ENCODE results near the gene MBTPS2. TPM values are rescaled to one million over a fixed set of nuclear protein-coding genes. Genes with fewer than 3 reads are reported as not detected.
A peak's percentile ranks its signal among the peaks of the same experiment; 100 is the strongest.

Gene MBTPS2
- total RNA-seq, 1 experiment from 2014 or later = 29.7 TPM

DNA sequence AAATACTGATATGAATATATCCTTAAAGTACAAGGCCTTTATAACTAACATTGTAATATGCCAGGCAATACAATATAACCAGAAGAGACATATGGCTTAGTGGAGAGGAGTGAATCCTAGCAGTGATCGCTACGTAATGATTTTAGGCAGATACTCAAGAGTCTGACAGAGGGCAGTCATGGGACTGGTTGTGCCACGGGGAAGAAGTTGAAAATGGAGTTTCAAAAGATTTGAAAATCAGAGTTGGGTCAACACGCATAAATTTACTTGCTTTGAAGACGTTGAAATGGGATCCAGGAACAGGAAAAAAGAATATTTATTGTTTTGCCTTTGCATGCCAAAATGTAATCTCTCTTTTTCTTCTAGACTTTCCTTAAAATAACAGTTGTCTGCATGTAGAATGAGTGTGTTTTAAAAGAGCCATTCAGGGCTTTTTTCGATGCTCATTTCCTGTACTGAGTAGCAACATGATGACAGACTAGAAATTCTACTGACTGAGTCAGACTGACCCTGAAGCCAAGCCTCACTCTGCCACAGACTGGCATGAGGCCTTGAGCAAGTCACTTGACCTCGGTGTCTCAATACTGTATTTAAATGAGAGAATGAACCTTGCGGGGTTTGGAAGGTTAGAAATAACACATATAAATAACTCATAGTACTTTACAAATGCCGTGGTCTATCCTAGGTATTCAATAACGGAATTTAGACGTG is 93.0 kb downstream of the MBTPS2 start:
- TF ChIP-seq, protein P1, sequence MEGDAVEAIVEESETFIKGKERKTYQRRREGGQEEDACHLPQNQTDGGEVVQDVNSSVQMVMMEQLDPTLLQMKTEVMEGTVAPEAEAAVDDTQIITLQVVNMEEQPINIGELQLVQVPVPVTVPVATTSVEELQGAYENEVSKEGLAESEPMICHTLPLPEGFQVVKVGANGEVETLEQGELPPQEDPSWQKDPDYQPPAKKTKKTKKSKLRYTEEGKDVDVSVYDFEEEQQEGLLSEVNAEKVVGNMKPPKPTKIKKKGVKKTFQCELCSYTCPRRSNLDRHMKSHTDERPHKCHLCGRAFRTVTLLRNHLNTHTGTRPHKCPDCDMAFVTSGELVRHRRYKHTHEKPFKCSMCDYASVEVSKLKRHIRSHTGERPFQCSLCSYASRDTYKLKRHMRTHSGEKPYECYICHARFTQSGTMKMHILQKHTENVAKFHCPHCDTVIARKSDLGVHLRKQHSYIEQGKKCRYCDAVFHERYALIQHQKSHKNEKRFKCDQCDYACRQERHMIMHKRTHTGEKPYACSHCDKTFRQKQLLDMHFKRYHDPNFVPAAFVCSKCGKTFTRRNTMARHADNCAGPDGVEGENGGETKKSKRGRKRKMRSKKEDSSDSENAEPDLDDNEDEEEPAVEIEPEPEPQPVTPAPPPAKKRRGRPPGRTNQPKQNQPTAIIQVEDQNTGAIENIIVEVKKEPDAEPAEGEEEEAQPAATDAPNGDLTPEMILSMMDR (IDR thresholded peaks at IDR 0.05; ENCODE audit: unreplicated experiment) = no peak
- intact Hi-C loops (cut with micrococcal nuclease; ENCODE audit: unreplicated experiment) = no loop called here
- CTCF ChIA-PET = no interaction called here
- peak overlapping the region; percentile 96 for H3K27ac Mint-ChIP-seq (ENCODE audit: unreplicated experiment)
- peak; percentile 54 for DNase-seq
- peak overlapping the region; percentile 28 for H3K4me3 Mint-ChIP-seq (ENCODE audit: low read depth, unreplicated experiment)
- H3K4me1 Mint-ChIP-seq (ENCODE audit: low read depth, unreplicated experiment) = peaks cover 40% of the 10 kb centered on the region
- peaks cover 7% of the 10 kb centered on the region for H3K36me3 Mint-ChIP-seq (ENCODE audit: insufficient read depth, unreplicated experiment)
- no TSS peak for BruUV-seq (replicated peaks)
- H3K27me3 Mint-ChIP-seq (ENCODE audit: unreplicated experiment) = no peaks in the 10 kb centered on the region
- H3K9me3 Mint-ChIP-seq (ENCODE audit: low read depth, unreplicated experiment) = peaks cover 7% of the 10 kb centered on the region

DNA sequence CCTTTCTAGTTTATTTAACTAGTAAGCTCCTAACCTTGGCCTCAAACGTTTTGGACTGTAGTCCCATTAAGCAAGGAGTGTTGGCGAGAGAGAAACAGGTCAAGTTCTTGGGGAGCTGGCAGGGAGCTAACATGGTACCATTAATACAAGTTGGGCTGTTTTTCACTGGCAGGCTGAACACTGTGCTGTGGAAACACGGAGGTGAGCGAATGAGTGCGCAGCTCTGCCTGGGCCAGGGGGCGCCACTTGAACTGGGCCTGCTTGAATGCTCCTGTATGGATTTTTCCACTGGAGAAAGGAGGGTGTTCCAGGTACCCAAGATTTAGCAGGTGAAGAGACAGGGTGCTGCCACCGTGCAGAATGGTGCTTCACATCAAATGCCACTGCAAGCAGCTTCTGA is 93.7 kb downstream of the MBTPS2 start:
- CTCF ChIA-PET = no interaction called here
- Mint-ChIP-seq H3K27ac (ENCODE audit: unreplicated experiment) (peak overlapping the region; percentile 96), H3K36me3 (ENCODE audit: insufficient read depth, unreplicated experiment) (peaks cover 7% of the 10 kb centered on the region), H3K9me3 (ENCODE audit: low read depth, unreplicated experiment) (peaks cover 7% of the 10 kb centered on the region), H3K27me3 (ENCODE audit: unreplicated experiment) (no peaks in the 10 kb centered on the region), H3K4me3 (ENCODE audit: low read depth, unreplicated experiment) (peak overlapping the region; percentile 28), H3K4me1 (ENCODE audit: low read depth, unreplicated experiment) (peaks cover 40% of the 10 kb centered on the region)
- no TSS peak for BruUV-seq (replicated peaks)
- DNase-seq = no peak
- TF ChIP-seq, protein P1 (IDR thresholded peaks at IDR 0.05; ENCODE audit: unreplicated experiment) = no peak
- intact Hi-C loops (cut with micrococcal nuclease; ENCODE audit: unreplicated experiment) = no loop called here

DNA sequence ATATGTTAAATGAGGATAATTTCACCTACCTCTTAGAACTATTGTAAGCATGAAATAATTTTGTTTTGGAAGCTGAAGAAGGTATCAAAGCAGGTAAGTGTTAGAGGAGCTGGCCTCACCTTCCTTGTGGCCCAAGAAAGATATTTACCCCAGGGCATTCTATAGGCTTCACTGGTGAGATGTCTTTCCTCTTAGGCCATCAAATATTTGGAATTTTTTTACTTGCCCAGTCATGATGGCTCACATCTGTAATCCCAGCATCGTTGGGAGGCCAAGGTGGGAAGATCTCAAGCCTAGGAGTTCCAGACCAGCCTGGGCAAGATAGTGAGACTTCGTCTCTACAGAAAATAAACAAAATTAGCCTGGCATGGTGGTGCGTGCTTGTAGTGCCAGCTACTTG is 95.0 kb downstream of the MBTPS2 start:
- intact Hi-C loops (cut with micrococcal nuclease; ENCODE audit: unreplicated experiment) = no loop called here
- no TSS peak for BruUV-seq (replicated peaks)
- Mint-ChIP-seq H3K27me3 (ENCODE audit: unreplicated experiment) (no peaks in the 10 kb centered on the region), H3K4me1 (ENCODE audit: low read depth, unreplicated experiment) (peaks cover 35% of the 10 kb centered on the region), H3K36me3 (ENCODE audit: insufficient read depth, unreplicated experiment) (peaks cover 11% of the 10 kb centered on the region), H3K27ac (ENCODE audit: unreplicated experiment) (no peak overlapping the region), H3K9me3 (ENCODE audit: low read depth, unreplicated experiment) (peaks cover 3% of the 10 kb centered on the region), H3K4me3 (ENCODE audit: low read depth, unreplicated experiment) (no peak overlapping the region)
- CTCF ChIA-PET = no interaction called here
- DNase-seq = no peak
- TF ChIP-seq, protein P1 (IDR thresholded peaks at IDR 0.05; ENCODE audit: unreplicated experiment) = no peak

Other genes with a start within 250 kb of the MBTPS2 start
- gene KLHL34, start 181.3 kb upstream of the MBTPS2 start, total RNA-seq (2022) = 0.10 and 0.12 TPM in 2 replicates
- not detected in 2 replicates for gene SMPX, start 81.5 kb upstream of the MBTPS2 start, total RNA-seq (2022)
- gene YY2, start 16.4 kb downstream of the MBTPS2 start, total RNA-seq (2022) = 4.6 and 4.7 TPM in 2 replicates
- gene SMS, start 101.1 kb downstream of the MBTPS2 start, total RNA-seq (2022) = 215 and 225 TPM in 2 replicates
- gene PHEX, start 192.7 kb downstream of the MBTPS2 start, total RNA-seq (2022) = 0.57 and 0.66 TPM in 2 replicates

Data from Calu3 (cell line).